ENCODE measurements around the gene RSPO4.

The RSPO4 gene

GRCh38 chr20:916125-916799 is 85.8 kb downstream of the RSPO4 start, which contains the start of gene ANGPT4:
ANGPT4 (minus strand) TSS chr20:916334; CDS start chr20:916214, 120 bp downstream.
- TF ChIP-seq CTCF (IDR thresholded peaks at IDR 0.05; ENCODE audit: low read depth, low read length), result no peak
- no peak for DNase-seq (ENCODE audit: extremely low read depth, low read depth)

GRCh38 chr20:914727-915498 is 87.2 kb downstream of the RSPO4 start:
- DNase-seq (ENCODE audit: extremely low read depth, low read depth), result no peak
- no peak for TF ChIP-seq CTCF (IDR thresholded peaks at IDR 0.05; ENCODE audit: low read depth, low read length)

- DNase-seq (ENCODE audit: extremely low read depth, low read depth), result no peak
Observed at GRCh38 chr20:913306-913849, 88.7 kb downstream of the RSPO4 start.

GRCh38 chr20:911882-912600 is 90.1 kb downstream of the RSPO4 start:
- no peak for DNase-seq (ENCODE audit: extremely low read depth, low read depth)
- TF ChIP-seq CTCF (IDR thresholded peaks at IDR 0.05; ENCODE audit: low read depth, low read length), result no peak

More at GRCh38 chr20:913306-913849, 88.7 kb downstream of the RSPO4 start:
- TF ChIP-seq CTCF (IDR thresholded peaks at IDR 0.05; ENCODE audit: low read depth, low read length), result no peak

- TF ChIP-seq CTCF (IDR thresholded peaks at IDR 0.05; ENCODE audit: low read depth, low read length), result no peak
- DNase-seq (ENCODE audit: extremely low read depth, low read depth), result peak; percentile 4
Observed at GRCh38 chr20:910870-911770, 91.0 kb downstream of the RSPO4 start.

GRCh38 chr20:910132-910869 is 91.8 kb downstream of the RSPO4 start:
- TF ChIP-seq CTCF (IDR thresholded peaks at IDR 0.05; ENCODE audit: low read depth, low read length), result no peak
- DNase-seq (ENCODE audit: extremely low read depth, low read depth), result no peak

All from AG09319 (cell line).